Loucy (cell line): Measurements from ENCODE around the gene TARBP2.

Experiments used
- H2AFZ ChIP-seq: fragments of 200-600 bp; sonication (generic); 2 replicates; pipeline ENCODE4 v1.6.0; 2016; ENCODE audit warnings: antibody characterized with exemption, mild to moderate bottlenecking, low read length, moderate library complexity
- H3F3A ChIP-seq: fragments of 200-600 bp; 2 replicates; pipeline ENCODE4 v1.6.0; 2016; ENCODE audit warnings: antibody characterized with exemption, low read depth, mild to moderate bottlenecking
- H3K27me3 ChIP-seq: fragments of 200-600 bp; sonication (generic); 2 replicates; pipeline ENCODE4 v1.6.1; 2014; ENCODE audit warnings: low read length, mild to moderate bottlenecking; ENCODE audit not compliant: insufficient read depth, poor library complexity, severe bottlenecking
- H3K36me3 ChIP-seq: fragments of 200-600 bp; sonication (generic); 2 replicates; pipeline ENCODE4 v1.6.1; 2016; ENCODE audit warnings: low read length; ENCODE audit not compliant: insufficient read depth
- H3K4me1 ChIP-seq: fragments of 200-600 bp; sonication (generic); 2 replicates; pipeline ENCODE4 v1.5.1; 2014; ENCODE audit warnings: low read length, mild to moderate bottlenecking; ENCODE audit not compliant: insufficient read depth, poor library complexity, severe bottlenecking
- H3K4me2 ChIP-seq: fragments of 200-600 bp; sonication (generic); 2 replicates; pipeline ENCODE4 v1.6.0; 2014; ENCODE audit warnings: antibody characterized with exemption, low read length, low read depth, mild to moderate bottlenecking; ENCODE audit not compliant: poor library complexity, severe bottlenecking
- H3K4me3 ChIP-seq: fragments of 200-600 bp; sonication (generic); 2 replicates; pipeline ENCODE4 v1.5.1; 2014; ENCODE audit warnings: low read length, mild to moderate bottlenecking, mixed read lengths; ENCODE audit not compliant: poor library complexity, severe bottlenecking
- H3K79me2 ChIP-seq: fragments of 200-600 bp; sonication (generic); 2 replicates; pipeline ENCODE4 v1.6.1; 2014; ENCODE audit warnings: low read length; ENCODE audit not compliant: insufficient read depth
- H3K9ac ChIP-seq: fragments of 200-600 bp; sonication (generic); 2 replicates; pipeline ENCODE4 v1.6.0; 2014; ENCODE audit warnings: mild to moderate bottlenecking, low read depth, low read length, moderate library complexity; ENCODE audit not compliant: poor library complexity, severe bottlenecking
- H3K9me2 ChIP-seq: fragments of 200-600 bp; sonication (generic); replicated peaks from 2 replicates; pipeline ENCODE4 v1.6.1; 2016; ENCODE audit warnings: low read depth, low read length, mixed read lengths
- H3K9me3 ChIP-seq: fragments of 200-600 bp; sonication (generic); 2 replicates; pipeline ENCODE4 v1.6.1; 2014; ENCODE audit warnings: mild to moderate bottlenecking, antibody characterized with exemption, low read length, low read depth; ENCODE audit not compliant: insufficient read depth
- H4K20me1 ChIP-seq: fragments of 200-600 bp; sonication (generic); 2 replicates; pipeline ENCODE4 v1.6.0; 2014; ENCODE audit warnings: antibody characterized with exemption, low read length, mild to moderate bottlenecking; ENCODE audit not compliant: insufficient read depth, poor library complexity, severe bottlenecking
- EZH2phosphoT487 ChIP-seq: fragments of 200-600 bp; IDR thresholded peaks from 2 replicates; pipeline ENCODE4 v1.6.1; 2018; ENCODE audit warnings: antibody characterized with exemption, mild to moderate bottlenecking, moderate library complexity, borderline replicate concordance
- TF ChIP-seq, protein P1 (sequence below): fragments of 200-600 bp; sonication (generic); conservative IDR thresholded peaks from 2 replicates; pipeline ENCODE4 v1.5.1; 2014; ENCODE audit warnings: mild to moderate bottlenecking, antibody characterized with exemption, low read length

TARBP2 gene

DNA sequence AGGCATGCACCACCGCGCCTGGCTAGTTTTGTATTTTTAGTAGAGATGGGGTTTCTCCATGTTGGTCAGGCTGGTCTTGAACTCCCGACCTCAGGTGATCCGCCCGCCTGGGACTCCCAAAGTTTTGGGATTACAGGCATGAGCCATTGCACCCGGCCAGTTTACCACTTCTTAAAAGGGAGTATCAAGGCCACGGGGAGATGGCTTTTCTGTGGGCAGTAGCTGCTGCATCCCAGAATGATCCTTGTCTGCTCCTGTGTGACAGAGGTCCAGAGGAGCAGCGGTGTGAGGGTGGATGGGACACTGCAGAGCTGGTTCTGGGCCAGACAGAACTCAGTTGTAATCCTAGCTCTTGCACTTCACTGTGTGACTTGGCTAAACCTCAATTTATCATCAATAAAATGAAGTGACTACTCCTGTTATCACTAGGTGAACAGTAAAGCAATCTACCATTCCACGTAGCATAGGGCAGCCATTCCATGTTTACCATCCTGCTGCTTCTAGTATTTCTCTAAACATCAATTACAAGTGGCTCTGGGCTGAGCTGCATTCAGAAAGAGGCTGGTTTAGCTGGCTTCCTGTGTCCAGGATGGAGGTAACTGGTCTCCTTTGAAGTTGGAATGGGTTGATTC lies 9.2 kb downstream of the TARBP2 start:
- no peak overlapping the region for H3K4me2 ChIP-seq
- H2AFZ ChIP-seq = no peak overlapping the region
- H4K20me1 ChIP-seq = no peaks in the 10 kb centered on the region
- no peaks in the 10 kb centered on the region for H3K9me3 ChIP-seq
- no peak overlapping the region for H3K9ac ChIP-seq
- TF ChIP-seq EZH2phosphoT487 = no peak
- TF ChIP-seq, protein P1, sequence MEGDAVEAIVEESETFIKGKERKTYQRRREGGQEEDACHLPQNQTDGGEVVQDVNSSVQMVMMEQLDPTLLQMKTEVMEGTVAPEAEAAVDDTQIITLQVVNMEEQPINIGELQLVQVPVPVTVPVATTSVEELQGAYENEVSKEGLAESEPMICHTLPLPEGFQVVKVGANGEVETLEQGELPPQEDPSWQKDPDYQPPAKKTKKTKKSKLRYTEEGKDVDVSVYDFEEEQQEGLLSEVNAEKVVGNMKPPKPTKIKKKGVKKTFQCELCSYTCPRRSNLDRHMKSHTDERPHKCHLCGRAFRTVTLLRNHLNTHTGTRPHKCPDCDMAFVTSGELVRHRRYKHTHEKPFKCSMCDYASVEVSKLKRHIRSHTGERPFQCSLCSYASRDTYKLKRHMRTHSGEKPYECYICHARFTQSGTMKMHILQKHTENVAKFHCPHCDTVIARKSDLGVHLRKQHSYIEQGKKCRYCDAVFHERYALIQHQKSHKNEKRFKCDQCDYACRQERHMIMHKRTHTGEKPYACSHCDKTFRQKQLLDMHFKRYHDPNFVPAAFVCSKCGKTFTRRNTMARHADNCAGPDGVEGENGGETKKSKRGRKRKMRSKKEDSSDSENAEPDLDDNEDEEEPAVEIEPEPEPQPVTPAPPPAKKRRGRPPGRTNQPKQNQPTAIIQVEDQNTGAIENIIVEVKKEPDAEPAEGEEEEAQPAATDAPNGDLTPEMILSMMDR = no peak
- H3F3A ChIP-seq = no peaks in the 10 kb centered on the region
- H3K36me3 ChIP-seq = peaks cover 31% of the 10 kb centered on the region; the same call in 1 of the 2 replicates
- H3K27me3 ChIP-seq = no peaks in the 10 kb centered on the region
- H3K79me2 ChIP-seq = no peaks in the 10 kb centered on the region
- H3K4me1 ChIP-seq = peaks cover 4% of the 10 kb centered on the region
- H3K4me3 ChIP-seq = no peak overlapping the region
- H3K9me2 ChIP-seq = no peaks in the 10 kb centered on the region

DNA sequence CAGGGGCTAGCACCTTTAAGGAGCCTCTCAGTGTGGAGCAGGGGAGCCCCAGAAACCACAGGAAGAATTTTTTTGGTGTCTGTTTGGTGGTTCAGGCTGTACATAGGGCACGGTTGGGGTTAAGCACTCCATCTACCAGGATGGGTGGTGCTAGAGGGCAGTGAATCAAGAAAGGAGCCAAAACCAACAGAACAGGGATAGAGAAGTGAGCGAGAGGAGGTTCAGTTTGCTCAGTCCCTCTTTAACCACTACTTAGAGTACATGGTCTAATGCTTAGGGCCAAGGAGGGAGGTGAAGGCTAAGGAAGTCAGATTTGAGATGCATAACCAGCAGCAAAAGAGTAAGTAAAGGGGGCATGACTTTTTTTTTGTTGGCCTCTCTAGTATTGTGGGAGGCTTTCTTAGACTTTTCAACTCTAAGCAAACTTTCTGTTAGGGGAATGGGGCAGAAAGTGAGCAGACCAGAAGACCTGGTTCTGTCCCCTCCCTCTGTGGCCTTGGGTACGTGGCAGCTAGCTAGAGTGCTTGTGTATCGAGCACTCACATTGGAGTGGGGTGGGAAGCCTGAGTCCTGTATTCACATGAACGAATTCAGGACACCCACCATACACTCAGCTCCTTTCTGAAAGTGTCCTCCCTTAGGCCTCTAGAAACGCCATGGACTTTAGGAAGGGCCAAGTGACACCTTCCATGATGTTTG lies 12.8 kb downstream of the TARBP2 start:
- H4K20me1 ChIP-seq = no peaks in the 10 kb centered on the region
- H3K4me1 ChIP-seq = peaks cover 1% of the 10 kb centered on the region
- H3K4me3 ChIP-seq = no peak overlapping the region
- no peak overlapping the region for H3K4me2 ChIP-seq
- TF ChIP-seq, protein P1 = no peak
- TF ChIP-seq EZH2phosphoT487 = no peak
- no peaks in the 10 kb centered on the region for H3K9me2 ChIP-seq
- H3K9me3 ChIP-seq = no peaks in the 10 kb centered on the region
- no peaks in the 10 kb centered on the region for H3K79me2 ChIP-seq
- H2AFZ ChIP-seq = no peak overlapping the region
- H3K9ac ChIP-seq = no peak overlapping the region
- peaks cover 55% of the 10 kb centered on the region; the same call in 1 of the 2 replicates for H3K36me3 ChIP-seq
- H3F3A ChIP-seq = no peaks in the 10 kb centered on the region
- H3K27me3 ChIP-seq = no peaks in the 10 kb centered on the region

DNA sequence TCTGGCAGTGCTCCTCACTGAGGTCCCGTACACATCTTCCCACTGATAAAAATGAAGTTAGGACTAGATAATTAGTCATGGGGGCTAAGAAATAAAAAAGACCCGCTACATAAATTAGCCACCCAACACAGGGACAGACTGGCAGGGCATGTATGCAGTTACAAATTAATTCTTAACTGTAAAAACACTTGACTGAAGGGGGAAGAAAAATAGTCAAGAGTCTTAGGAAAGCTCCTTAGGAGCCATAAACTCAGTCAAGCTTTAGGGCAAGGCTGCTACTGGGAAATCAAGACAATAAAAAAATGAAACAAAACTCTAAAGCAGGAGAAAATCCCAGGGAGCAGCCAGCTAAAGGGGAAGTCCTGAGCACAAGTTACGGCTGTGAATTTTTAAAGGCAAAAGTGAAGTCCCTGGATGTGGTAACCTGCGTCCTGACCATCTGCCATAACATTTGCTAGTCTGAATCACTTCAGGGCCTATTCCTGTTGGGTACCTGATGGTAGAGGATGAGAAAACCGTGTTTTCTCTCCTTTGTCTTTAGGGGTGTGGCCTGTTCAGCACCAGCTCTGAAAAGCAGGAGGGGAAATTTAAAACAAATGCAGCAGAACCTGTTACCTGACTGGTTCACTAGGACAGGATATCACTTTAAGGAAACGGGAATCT lies 13.7 kb downstream of the TARBP2 start:
- TF ChIP-seq, protein P1 = no peak
- no peak for TF ChIP-seq EZH2phosphoT487
- Histone ChIP-seq H3K36me3 (peaks cover 64% of the 10 kb centered on the region; the same call in 1 of the 2 replicates), H2AFZ (no peak overlapping the region)

More for the DNA sequence above, 13.7 kb downstream of the TARBP2 start:
- no peaks in the 10 kb centered on the region for H3K9me2 ChIP-seq
- H3K79me2 ChIP-seq = no peaks in the 10 kb centered on the region
- H3F3A ChIP-seq = no peaks in the 10 kb centered on the region
- no peaks in the 10 kb centered on the region for H4K20me1 ChIP-seq
- H3K4me1 ChIP-seq = no peaks in the 10 kb centered on the region
- H3K4me3 ChIP-seq = no peak overlapping the region
- no peaks in the 10 kb centered on the region for H3K9me3 ChIP-seq
- H3K9ac ChIP-seq = no peak overlapping the region
- no peak overlapping the region for H3K4me2 ChIP-seq
- H3K27me3 ChIP-seq = no peaks in the 10 kb centered on the region
